HG02938 (cell line): ENCODE results near the gene IFI16.
"Not testable (repeated sequence)": the region's sequence is repeated elsewhere in the genome, so short reads cannot be mapped to it uniquely, and the experiment has no call there.

Experiments
- ATAC-seq: cut with Tn5 transposase; IDR thresholded peaks from one replicate; pipeline ENCODE4 v1.9.1; 2021; ENCODE audit warnings: mild to moderate bottlenecking, moderate library complexity; ENCODE audit not compliant: unreplicated experiment

Gene IFI16

GRCh38 chr1:159007726-159008125, 2.0 kb upstream of the IFI16 start:
- ATAC-seq, result no peak

- peak; percentile 85 for ATAC-seq
Observed at GRCh38 chr1:159008744-159009188, 941 bp upstream of the IFI16 start.

DNA sequence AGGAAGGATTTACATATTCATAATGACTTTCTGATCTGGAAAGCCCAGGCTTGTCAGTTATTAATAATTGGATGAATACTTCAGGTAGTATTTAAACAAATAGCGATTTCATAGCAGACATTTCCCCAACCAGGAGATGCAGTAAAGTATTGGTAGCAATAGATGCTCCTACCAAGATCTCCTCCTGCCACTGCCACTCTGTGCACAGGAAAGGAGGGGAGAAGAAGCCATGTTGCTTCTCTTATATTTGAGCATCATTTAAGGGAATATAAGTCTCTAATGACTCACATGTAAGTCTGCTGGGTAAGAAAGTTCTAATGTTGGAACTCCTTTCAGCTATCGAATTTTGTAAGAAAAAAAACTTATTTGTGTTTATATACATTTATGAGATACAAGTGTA, 420 bp upstream of the IFI16 start:
- ATAC-seq, result peak; percentile 26

GRCh38 chr1:159010391-159010790, 684 bp downstream of the IFI16 start:
- no peak for ATAC-seq

GRCh38 chr1:159011001-159011400, 1.3 kb downstream of the IFI16 start:
- not testable (repeated sequence) for ATAC-seq

DNA sequence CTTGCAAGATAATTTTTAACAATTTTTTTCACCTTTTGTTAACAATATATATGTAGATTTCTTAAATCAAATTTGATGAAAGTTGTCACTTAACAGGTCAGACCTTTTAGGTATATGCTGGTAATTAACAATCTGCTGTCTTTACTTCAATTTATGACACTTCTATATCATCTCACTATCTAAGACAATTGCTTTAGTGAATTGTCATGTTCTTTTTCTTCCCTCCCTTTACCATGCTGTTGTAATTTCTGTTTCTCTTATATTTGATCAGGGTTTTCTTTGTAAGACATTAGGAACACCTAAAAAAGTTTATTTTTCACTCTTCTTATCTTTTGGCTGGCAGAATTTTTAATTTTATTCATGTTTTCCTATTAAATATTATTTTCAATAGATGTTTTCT, 2.0 kb downstream of the IFI16 start:
- ATAC-seq, result no peak

DNA sequence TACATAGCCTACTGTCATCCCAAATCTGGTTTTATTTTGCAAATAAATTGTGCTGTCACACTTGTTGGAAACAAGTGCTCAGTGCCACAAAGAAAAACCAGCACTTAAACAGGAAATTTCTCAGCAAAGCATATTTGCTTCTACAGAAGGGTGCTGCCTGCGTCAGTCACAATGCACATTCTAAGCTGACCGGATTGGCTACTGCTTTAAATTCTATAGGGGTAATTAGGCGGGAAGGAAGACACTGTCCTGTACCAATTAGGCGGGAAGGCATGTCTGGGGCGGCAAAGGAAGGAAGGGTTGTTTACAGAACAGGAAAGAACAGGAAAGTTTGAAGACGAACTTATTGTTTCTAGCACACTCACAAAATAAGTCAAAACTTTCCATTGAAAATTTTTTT, 2.8 kb downstream of the IFI16 start:
- ATAC-seq, result peak; percentile 26

DNA sequence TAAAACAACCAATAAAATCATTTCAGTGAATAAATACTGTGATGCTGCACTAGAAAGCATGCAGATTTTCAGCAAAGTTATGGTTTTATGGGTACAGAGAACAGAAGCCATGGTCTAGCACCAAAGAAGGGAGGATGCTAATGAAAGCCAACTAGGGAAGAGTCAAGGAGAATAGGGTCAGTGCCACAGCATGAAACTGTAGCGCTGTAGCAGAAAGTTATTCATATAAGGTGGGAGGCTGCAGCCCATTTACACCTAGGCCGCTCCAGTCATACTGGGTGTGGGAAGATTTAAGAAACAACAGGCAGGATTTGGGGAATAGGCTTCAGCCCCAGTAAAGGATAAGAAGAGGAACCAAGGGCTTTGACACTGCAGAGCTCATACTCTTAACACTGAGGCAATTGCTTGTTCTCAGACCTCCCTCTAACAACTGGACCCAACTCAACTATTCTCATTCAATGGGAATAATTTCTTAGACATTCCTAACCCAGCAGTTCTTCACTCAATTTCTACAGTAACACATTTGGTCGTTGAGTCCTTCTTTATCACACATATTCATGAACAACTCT, 4.4 kb downstream of the IFI16 start:
- no peak for ATAC-seq

- no peak for ATAC-seq
Observed at GRCh38 chr1:159014851-159015250, 5.1 kb downstream of the IFI16 start.

DNA sequence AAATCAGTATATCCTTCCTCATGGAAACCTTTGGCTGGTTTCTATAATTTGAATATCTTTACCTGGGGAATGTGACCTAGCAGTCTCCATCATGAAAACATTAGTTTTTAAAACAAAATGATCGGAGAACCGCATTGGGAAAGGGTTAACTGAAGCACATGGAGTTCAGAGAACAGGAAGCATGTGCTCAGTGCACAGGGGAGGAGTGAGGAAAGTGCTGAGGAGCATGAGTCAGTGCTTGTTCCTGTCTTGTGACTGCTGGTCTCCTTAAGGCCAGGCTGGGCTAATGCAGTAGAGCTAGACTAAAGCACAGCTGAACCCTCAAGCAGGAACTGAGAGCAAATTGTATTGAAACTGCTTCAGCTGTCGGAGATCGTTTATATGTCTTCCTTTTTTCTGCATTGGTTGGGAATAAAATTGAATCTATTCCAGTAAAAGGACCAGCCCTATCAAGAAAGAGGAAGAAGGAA, 5.8 kb downstream of the IFI16 start:
- peak; percentile 90 for ATAC-seq

GRCh38 chr1:159023723-159024122, 14.0 kb downstream of the IFI16 start:
- ATAC-seq, result no peak

- no peak for ATAC-seq
Observed at GRCh38 chr1:159025043-159025442, 15.3 kb downstream of the IFI16 start.

DNA sequence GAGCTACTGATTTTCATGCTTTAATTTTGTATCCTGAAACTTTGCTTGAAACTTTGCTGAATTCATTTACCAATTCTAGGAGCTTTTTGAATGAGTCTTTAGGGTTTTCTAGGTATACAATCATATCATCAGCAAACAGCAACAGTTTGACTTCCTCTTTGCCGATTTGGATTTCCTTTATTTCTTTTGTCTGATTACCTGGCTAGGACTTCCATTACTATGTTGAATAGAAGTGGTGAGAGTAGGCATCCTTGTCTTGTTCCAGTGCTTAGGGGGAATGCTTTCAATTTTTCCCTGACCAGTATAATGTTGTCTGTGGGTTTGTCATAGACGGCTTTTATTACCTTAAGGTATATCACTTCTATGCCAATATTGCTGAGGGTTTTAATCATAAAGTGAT, 17.1 kb downstream of the IFI16 start:
- ATAC-seq, result not testable (repeated sequence)

DNA sequence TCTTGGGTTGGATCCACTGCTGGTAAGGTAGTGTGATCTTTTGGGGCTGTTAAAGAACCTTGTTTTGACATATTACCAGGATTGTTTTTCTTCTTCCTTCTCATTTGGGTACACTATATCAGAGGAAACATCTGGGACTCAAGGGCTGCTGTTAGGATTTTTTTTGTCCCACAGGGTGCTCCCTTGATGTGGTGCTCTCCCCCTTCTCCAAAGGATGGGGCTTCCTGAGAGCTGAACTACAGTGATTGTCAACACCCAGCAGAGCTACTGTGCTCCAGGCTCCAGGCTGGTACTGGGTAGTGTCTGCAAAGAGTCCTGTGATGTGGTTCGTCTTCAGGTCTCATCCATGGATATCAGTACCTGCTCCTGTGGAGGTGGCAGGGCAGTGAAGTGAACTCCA, 20.6 kb downstream of the IFI16 start:
- no peak for ATAC-seq

DNA sequence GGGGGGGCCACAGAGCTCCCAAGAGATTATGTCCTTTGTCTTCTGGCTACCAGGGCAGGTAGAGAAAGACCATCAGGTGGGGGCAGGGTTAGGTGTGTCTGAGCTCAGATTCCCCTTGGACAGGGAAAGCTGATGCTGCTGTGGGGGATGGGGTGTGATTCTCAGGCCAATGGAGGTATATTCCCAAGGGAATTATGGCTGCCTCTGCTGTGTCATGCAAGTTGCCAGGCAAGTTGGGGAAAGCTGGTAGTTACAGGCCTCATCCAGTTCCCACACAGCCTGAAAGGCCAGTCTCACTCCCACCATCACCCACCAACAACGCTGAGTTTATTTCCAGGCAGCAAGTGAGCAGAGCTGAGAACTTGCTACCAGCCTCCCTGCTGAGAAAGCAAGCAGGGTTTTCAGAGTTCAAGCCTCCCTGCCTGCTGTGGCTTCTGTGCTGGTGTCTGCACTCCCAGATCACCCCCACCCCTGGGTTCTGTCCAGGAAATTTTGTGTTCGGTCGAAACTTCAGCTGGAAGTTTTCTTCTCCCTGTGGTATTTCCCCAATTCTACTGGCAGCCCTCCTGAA, 21.3 kb downstream of the IFI16 start:
- no peak for ATAC-seq

DNA sequence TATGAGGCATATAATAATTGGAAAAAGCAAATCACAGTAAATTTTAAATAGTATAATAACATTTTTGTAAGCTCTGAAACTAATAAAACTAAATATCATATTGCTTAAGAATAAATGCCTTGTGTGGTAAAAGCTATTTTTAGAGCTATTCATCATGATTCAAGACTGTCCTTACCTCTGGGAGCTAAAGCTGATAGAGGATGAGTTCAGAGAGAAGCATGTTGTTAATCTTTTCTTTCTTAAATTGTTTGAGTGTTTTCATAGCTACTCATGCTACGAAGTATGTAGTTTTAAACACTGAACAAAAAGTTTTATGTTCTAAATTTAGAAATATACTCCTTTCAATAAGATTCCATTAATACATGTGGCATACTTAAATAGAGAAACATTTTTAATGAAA, 30.5 kb downstream of the IFI16 start:
- no peak for ATAC-seq

DNA sequence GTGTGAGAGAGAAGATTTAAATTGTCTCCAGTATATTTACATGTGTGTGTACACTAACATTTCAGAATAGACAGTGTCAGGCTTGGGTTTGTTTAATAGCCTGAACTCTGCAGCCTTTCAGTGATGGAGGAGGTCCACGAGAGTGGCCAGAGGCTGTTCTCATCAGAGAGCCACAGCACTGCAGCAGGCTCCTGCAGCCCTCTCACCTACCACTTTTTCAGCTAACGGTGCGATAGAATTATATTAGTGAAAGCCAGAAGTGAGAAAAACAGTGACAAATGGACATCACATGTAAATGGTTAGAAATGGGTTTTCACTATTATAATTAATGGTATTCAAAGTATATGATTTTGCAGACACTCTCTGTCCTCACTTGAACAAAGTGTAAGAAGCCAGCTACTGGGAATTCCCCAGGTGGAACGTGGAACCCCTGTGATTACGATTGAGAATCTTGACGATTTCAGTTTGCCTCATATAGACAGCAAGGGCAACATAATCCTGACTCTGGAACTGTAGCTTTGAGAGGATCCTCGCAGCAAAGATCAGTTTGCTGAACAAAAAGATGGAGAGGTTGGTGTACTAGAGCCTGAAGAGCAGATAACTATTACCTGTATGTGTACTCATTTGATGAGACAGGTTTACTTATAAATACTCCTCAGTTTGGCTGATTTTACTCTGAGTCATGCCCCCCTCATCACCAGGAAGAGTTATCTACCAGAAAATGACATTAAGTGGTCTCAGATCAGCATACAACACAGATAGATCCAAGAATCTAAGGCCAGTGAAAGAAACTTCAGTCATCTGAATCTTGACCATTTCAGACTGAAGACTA, 31.4 kb downstream of the IFI16 start:
- ATAC-seq, result no peak

GRCh38 chr1:159046486-159046885, 36.8 kb downstream of the IFI16 start:
- not testable (repeated sequence) for ATAC-seq

DNA sequence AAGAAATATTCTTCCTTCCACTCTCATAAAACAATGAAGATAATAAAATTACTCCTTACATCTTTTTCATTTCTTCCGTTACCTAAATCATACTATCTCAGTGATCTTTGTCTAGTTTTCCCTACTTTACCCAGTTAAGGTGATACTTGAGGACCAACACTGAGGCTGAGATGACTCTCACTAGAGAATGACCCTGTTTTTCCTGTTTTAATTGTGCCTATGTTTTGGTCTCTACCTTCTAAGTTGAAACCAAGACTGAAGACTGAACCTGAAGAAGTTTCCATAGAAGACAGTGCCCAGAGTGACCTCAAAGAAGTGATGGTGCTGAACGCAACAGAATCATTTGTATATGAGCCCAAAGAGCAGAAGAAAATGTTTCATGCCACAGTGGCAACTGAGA, 41.7 kb downstream of the IFI16 start:
- ATAC-seq, result no peak

DNA sequence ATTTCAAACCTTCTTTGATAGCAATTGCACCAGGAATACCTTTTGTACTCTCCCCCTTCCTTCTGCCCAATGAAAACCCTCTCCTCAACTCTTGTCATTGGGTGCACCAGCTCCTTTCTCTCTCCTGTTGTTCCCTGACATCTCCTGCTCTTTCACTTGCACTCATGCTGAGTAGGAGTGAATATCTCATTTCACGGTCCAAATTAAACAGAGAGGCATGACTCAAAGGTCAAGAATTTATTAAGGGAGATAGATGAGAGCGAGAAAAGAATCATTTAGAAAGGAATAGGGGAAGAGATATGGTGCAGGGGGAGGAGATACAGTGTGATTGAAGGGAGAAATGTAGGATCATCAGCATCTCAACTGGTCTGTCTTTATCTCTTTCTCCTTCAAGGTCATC, 44.7 kb downstream of the IFI16 start:
- no peak for ATAC-seq

GRCh38 chr1:159055181-159055641, 45.5 kb downstream of the IFI16 start:
- ATAC-seq, result no peak
